HepG2 (cell line): Measurements from ENCODE around the gene FCER1G.

Experiments used
- CENPT ChIP-seq: sonication (generic); formaldehyde crosslinking; IDR thresholded peaks from 2 replicates; pipeline ENCODE4 v1.8.0; 2022; ENCODE audit warnings: low read depth, mild to moderate bottlenecking, moderate library complexity, missing genetic modification reagents
- NKX3-1 ChIP-seq: sonication (generic); formaldehyde crosslinking; IDR thresholded peaks from 2 replicates; pipeline ENCODE4 v1.5.0; 2020; ENCODE audit warnings: missing genetic modification reagents
- ZNF512 ChIP-seq: sonication (generic); formaldehyde crosslinking; IDR thresholded peaks from 2 replicates; pipeline ENCODE4 v1.4.0; 2020; ENCODE audit warnings: mild to moderate bottlenecking, missing genetic modification reagents

- TF ChIP-seq NKX3-1 (no peak), ZNF512 (CRISPR knock-in tag) (no peak), CENPT (CRISPR knock-in tag) (no peak)
Measured at GRCh38 chr1:161168906-161169305, 46.2 kb upstream of the FCER1G start.
